ENCODE data around the gene CXXC5. TPM values are rescaled to one million over a fixed set of nuclear protein-coding genes. Genes with fewer than 3 reads are reported as not detected.

CXXC5 gene
- total RNA-seq, 1 experiment from 2014 or later = 101 TPM

DNA sequence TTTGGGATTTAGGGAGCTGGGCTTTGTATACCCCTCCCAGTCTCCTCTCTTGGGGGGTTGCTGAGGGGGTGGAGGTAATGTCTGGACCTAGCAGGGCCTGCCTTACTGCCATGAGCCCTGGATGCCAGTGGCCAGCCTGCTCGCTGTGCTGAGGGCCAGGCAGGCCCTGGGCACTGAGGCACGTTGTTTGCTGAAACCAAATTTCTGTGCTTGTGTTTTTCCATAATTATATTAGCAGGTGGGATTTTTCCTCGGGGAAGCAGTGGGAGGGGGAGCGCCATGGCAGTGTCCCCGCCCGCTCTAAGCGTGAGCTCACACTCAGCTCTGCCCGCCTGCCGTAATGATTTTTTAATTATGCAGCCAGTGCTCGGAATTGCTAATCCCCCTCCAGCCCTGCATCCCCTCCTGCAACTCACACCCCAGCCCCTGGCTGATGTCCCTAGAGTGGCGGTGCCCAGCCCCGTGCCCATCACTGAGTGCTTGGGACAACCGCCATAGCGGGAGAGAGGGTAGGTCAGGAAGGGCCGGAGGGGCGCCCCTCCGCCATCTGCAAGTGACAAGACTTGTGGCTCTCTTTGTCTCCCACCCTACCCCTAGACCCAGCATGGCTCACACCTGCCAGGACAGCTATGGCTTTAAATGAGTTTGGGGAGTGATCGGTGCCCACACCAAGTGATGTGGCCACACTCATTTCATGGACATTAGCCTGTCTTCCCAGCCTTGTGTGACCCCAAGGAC lies 20.9 kb downstream of the CXXC5 start:
- Histone ChIP-seq H3K4me3 (no peak overlapping the region), H3K27ac (peak overlapping the region; percentile 85), H3K27me3 (replicated peaks) (no peaks in the 10 kb centered on the region), H3K9me3 (replicated peaks) (no peaks in the 10 kb centered on the region), H3K4me1 (replicated peaks) (peaks cover 71% of the 10 kb centered on the region), H3K36me3 (peaks cover 51% of the 10 kb centered on the region)
- DNase-seq (ENCODE audit: low read depth in 1 of 2, low spot score in 2 of 2) = no peak

GRCh38 chr5:139669662-139670368 lies 21.7 kb downstream of the CXXC5 start:
- DNase-seq (ENCODE audit: low read depth in 1 of 2, low spot score in 2 of 2) = no peak
- H3K36me3 ChIP-seq = peaks cover 47% of the 10 kb centered on the region
- peaks cover 75% of the 10 kb centered on the region for H3K4me1 ChIP-seq (replicated peaks)
- H3K27me3 ChIP-seq (replicated peaks) = no peaks in the 10 kb centered on the region
- H3K27ac ChIP-seq = no peak overlapping the region
- H3K4me3 ChIP-seq = no peak overlapping the region
- H3K9me3 ChIP-seq (replicated peaks) = no peaks in the 10 kb centered on the region

DNA sequence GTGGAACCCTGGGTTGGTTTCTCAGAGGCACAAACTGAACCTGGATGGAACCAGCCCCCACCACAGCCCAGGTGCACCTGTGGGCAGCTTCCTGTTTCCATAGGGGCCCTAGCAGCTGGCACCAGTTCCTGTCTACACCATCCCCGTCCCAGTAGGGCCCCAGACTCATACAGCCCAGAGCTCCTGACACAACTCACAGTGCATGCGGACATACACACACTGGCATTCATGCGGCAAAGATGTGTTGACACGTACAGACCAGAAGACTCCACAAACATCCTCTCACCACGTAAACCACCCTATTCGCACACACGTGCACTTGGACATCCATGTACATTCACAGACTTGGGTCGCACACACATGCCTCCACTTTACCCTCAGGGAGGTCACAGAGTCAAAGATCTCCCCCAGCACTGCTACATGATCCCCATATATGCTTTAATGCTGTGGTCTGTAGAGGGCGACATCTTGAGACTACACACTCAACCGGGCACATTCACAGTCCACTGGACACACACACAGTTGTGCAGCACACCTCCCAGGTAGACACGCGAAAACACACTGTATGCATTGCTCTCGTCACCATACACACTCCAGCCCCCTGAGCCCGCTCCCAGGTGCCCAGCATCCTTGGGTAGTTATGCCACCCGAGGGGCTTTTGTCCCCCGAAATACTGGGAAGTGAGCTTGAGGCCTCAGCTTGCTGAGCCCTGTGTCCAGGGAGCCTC lies 22.4 kb downstream of the CXXC5 start:
- DNase-seq (ENCODE audit: low read depth in 1 of 2, low spot score in 2 of 2) = no peak
- no peaks in the 10 kb centered on the region for H3K27me3 ChIP-seq (replicated peaks)
- H3K27ac ChIP-seq = peak overlapping the region; percentile 22
- H3K9me3 ChIP-seq (replicated peaks) = no peaks in the 10 kb centered on the region
- H3K4me1 ChIP-seq (replicated peaks) = peaks cover 75% of the 10 kb centered on the region
- peaks cover 45% of the 10 kb centered on the region for H3K36me3 ChIP-seq
- H3K4me3 ChIP-seq = no peak overlapping the region

DNA sequence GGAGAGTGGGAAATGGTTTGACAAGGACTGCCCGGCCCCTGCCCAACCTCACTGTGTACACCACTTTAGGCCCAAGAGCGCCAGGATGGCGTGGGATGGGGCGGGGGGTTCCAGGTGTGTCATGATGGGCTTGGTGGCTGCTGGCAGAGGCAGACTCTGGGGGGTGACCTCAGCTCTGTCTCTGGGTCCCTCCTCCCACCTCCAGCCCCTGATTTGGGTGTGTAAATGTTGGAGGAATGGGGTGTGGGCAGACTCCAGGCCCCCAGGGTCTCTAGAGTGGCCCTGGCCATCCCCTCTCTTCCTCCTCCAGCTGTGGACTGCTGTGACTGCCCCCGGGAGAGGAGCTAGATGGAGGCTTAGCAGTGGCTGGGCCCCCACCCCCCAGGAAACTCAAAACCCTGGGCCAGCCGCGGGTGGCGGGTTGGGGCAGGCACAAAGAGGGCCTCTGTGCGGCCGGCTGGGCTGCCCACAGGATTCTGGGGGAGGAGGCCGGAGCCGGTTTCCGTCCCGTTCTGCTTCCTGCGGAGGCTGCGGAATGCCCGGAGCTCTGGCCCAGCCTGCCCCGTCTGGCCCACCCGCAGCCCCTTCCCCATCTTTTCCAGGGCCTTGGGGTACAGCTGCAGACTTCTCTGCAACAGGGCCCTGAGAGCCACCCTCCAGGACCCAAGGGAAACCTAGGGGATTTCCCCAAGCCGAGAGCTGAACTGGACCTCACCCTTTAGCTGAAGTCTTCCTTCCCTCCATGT lies 23.1 kb downstream of the CXXC5 start:
- H3K9me3 ChIP-seq (replicated peaks) = no peaks in the 10 kb centered on the region
- peak; percentile 61 to 74 for DNase-seq (ENCODE audit: low read depth in 1 of 2, low spot score in 2 of 2)
- peak overlapping the region; percentile 22 for H3K27ac ChIP-seq
- peaks cover 75% of the 10 kb centered on the region for H3K4me1 ChIP-seq (replicated peaks)
- no peaks in the 10 kb centered on the region for H3K27me3 ChIP-seq (replicated peaks)
- no peak overlapping the region for H3K4me3 ChIP-seq
- H3K36me3 ChIP-seq = peaks cover 45% of the 10 kb centered on the region

- DNase-seq (ENCODE audit: low read depth in 1 of 2, low spot score in 2 of 2) = no peak
- H3K27ac ChIP-seq = no peak overlapping the region
- peaks cover 39% of the 10 kb centered on the region for H3K36me3 ChIP-seq
- H3K4me3 ChIP-seq = no peak overlapping the region
- H3K9me3 ChIP-seq (replicated peaks) = no peaks in the 10 kb centered on the region
- peaks cover 43% of the 10 kb centered on the region for H3K4me1 ChIP-seq (replicated peaks)
- H3K27me3 ChIP-seq (replicated peaks) = no peaks in the 10 kb centered on the region
Observed at GRCh38 chr5:139675213-139675612, 27.1 kb downstream of the CXXC5 start.

GRCh38 chr5:139675825-139676224 lies 27.7 kb downstream of the CXXC5 start:
- Histone ChIP-seq H3K9me3 (replicated peaks) (no peaks in the 10 kb centered on the region), H3K27me3 (replicated peaks) (no peaks in the 10 kb centered on the region), H3K4me1 (replicated peaks) (peaks cover 37% of the 10 kb centered on the region), H3K36me3 (peaks cover 39% of the 10 kb centered on the region), H3K27ac (no peak overlapping the region), H3K4me3 (no peak overlapping the region)
- no peak for DNase-seq (ENCODE audit: low read depth in 1 of 2, low spot score in 2 of 2)

DNA sequence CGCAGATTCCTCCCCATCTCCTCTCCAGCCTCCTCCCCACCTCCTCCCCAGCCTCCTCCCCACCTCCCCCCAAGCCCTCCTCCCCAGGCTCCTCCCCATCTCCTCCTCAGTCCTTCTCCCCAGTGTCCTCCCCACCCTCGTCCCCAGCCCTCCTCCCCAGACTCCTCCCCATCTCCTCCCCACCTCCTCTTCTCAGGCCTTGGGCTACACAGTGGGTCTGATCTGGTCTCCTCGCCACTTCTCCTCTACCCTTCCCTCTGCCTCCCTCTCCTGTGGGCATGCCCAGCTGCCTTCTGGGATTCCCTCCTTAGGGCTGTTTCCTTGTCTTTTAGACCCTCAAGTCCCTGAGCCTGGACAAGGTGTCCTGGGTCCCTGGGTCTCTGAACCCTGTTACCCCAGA lies 28.3 kb downstream of the CXXC5 start:
- Histone ChIP-seq H3K27ac (no peak overlapping the region), H3K4me3 (no peak overlapping the region), H3K27me3 (replicated peaks) (no peaks in the 10 kb centered on the region), H3K36me3 (peaks cover 43% of the 10 kb centered on the region), H3K9me3 (replicated peaks) (no peaks in the 10 kb centered on the region), H3K4me1 (replicated peaks) (peaks cover 31% of the 10 kb centered on the region)
- no peak for DNase-seq (ENCODE audit: low read depth in 1 of 2, low spot score in 2 of 2)

DNA sequence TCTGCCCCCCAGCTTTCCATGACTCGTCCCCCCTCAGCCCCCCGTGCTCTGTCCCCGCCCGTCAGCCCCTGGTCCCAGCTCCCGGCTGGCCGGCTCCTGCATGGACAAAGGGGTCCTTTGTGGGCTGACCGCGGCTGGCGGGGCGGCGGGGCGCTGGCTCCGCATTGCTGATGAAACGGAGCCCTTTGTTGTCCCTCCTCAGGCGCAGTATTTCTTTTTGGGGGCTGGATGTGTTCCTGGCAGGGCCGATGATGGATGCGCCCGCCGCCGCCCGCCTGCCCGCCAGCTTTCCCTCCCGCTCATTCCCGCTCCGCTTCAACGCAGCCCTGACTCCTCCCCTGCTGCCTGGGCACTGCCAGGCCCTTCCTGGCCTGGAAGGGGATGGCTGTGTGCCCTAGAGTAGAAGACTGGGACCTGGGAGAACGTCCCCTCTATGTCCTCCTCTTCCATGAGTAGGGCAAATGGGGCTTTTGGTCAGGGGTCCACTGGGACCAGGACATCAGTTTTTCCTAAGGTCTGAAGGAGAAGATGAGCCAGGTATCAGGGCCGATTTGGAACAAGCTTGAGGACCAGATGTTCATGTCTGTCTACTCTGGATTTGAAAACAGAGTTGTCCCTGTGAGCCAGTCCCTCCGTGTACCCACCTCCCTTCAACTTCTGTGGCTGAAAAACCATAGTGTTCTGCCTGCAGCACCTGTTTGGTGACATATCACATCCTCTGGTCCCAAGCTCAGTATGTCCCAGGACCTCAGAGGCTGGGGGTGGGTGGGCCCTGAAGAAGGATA lies 29.0 kb downstream of the CXXC5 start:
- H3K36me3 ChIP-seq = peaks cover 48% of the 10 kb centered on the region
- DNase-seq (ENCODE audit: low read depth in 1 of 2, low spot score in 2 of 2) = no peak
- H3K4me3 ChIP-seq = no peak overlapping the region
- no peaks in the 10 kb centered on the region for H3K27me3 ChIP-seq (replicated peaks)
- H3K27ac ChIP-seq = no peak overlapping the region
- H3K4me1 ChIP-seq (replicated peaks) = peaks cover 24% of the 10 kb centered on the region
- H3K9me3 ChIP-seq (replicated peaks) = no peaks in the 10 kb centered on the region

DNA sequence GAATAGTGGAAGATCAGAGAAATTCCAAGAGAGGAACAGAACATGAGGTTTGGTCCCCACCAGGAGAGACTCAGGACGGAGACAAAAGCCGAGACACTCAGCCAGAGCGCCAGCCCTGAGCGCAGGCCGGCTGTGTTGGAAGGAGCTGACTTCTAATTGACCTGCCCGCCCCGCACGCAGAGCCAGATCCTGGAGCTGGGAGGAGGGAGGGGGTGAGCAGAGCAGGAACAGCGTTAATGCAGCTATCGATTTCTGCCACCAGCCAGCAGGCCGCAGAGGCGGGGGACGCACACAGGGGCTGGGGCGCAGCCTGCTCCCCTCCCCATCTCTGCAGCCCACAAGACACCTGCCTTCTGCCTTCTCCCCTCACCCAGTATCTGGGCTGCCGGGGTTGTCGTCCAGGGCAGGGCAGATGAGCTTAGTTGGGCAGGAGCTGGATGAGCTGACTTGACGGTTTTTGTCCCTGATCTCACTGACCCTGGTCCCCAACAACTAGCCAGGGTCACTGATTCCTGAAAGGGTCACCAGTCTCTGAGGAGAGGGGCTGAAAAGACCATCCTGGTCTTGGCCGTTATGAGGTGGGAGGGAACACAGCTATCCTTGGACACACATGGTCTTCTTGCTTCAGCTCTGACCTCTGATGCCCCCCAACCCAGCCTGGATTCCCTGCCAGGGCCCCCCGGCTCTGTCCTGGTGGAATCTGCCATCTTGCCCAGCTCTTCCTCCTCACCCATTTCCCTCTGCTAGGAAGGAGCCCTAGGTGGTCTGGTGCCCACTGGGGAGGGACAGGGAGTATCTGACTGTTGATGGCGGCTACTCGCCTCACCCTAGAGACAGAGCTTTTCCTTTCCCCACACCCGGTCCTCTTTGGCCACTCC lies 29.8 kb downstream of the CXXC5 start:
- no peak overlapping the region for H3K27ac ChIP-seq
- no peak overlapping the region for H3K4me3 ChIP-seq
- no peaks in the 10 kb centered on the region for H3K27me3 ChIP-seq (replicated peaks)
- H3K4me1 ChIP-seq (replicated peaks) = peaks cover 15% of the 10 kb centered on the region
- H3K36me3 ChIP-seq = peaks cover 54% of the 10 kb centered on the region
- no peaks in the 10 kb centered on the region for H3K9me3 ChIP-seq (replicated peaks)
- no peak for DNase-seq (ENCODE audit: low read depth in 1 of 2, low spot score in 2 of 2)

GRCh38 chr5:139678751-139679750 lies 30.9 kb downstream of the CXXC5 start:
- Histone ChIP-seq H3K9me3 (replicated peaks) (no peaks in the 10 kb centered on the region), H3K4me3 (no peak overlapping the region), H3K27ac (no peak overlapping the region), H3K36me3 (peaks cover 65% of the 10 kb centered on the region), H3K27me3 (replicated peaks) (no peaks in the 10 kb centered on the region), H3K4me1 (replicated peaks) (peaks cover 5% of the 10 kb centered on the region)
- no peak for DNase-seq (ENCODE audit: low read depth in 1 of 2, low spot score in 2 of 2)

- Histone ChIP-seq H3K9me3 (replicated peaks) (no peaks in the 10 kb centered on the region), H3K4me3 (no peak overlapping the region), H3K27me3 (replicated peaks) (no peaks in the 10 kb centered on the region), H3K4me1 (replicated peaks) (no peaks in the 10 kb centered on the region; the same call in 1 of the 2 replicates), H3K27ac (no peak overlapping the region), H3K36me3 (peaks cover 76% of the 10 kb centered on the region)
- DNase-seq (ENCODE audit: low read depth in 1 of 2, low spot score in 2 of 2) = no peak
Observed at GRCh38 chr5:139680368-139681111, 32.4 kb downstream of the CXXC5 start.
